ENCODE measurements around the gene AGMO. TPM values are rescaled to one million over a fixed set of nuclear protein-coding genes. Genes with fewer than 3 reads are reported as not detected.
A peak's percentile ranks its signal among the peaks of the same experiment; 100 is the strongest.
"Not testable (repeated sequence)": the region's sequence is repeated elsewhere in the genome, so short reads cannot be mapped to it uniquely, and the experiment has no call there.

Gene AGMO
- total and polyA plus RNA-seq, 3 donors from 2014 or later = 13.1 to 52.8 (median 46.6) TPM

DNA sequence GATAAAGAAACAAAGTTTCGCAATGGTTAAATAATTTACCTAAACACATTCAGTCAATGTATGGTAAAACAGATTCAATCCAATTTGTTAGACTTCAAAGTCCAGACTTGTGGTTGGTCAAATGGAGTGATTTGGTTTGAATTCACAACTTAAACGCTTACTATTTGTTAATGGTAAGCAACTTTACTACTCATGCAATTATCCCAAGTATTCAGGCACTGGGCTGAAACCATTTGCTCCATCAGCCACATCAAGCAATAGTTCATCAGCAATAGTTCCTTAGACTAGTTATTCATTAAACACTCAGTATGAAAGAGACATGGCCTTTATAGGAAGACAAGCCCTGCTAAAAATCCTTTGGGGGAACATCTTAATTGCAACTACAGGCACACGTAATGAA lies 253.0 kb downstream of the AGMO start:
- H3K36me3 ChIP-seq (ENCODE audit: low read depth, missing control alignments) = no peaks in the 10 kb centered on the region
- H3K4me1 ChIP-seq = peaks cover 3% of the 10 kb centered on the region
- WGBS, 2 donors = 90 to 98% methylated on average over 3 of the region's 3 CpGs
- no peak overlapping the region for H3K27ac ChIP-seq
- TF ChIP-seq POLR2A (IDR thresholded peaks at IDR 0.05) = no peak
- TF ChIP-seq, protein P1, sequence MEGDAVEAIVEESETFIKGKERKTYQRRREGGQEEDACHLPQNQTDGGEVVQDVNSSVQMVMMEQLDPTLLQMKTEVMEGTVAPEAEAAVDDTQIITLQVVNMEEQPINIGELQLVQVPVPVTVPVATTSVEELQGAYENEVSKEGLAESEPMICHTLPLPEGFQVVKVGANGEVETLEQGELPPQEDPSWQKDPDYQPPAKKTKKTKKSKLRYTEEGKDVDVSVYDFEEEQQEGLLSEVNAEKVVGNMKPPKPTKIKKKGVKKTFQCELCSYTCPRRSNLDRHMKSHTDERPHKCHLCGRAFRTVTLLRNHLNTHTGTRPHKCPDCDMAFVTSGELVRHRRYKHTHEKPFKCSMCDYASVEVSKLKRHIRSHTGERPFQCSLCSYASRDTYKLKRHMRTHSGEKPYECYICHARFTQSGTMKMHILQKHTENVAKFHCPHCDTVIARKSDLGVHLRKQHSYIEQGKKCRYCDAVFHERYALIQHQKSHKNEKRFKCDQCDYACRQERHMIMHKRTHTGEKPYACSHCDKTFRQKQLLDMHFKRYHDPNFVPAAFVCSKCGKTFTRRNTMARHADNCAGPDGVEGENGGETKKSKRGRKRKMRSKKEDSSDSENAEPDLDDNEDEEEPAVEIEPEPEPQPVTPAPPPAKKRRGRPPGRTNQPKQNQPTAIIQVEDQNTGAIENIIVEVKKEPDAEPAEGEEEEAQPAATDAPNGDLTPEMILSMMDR (IDR thresholded peaks at IDR 0.05) = no peak
- DNase-seq = no peak
- intact Hi-C loops (cut with DNase I; ENCODE audit: low total_unique reads) = no loop called here
- no peak overlapping the region for H3K4me3 ChIP-seq
- no peaks in the 10 kb centered on the region for H3K27me3 ChIP-seq
- H3K9me3 ChIP-seq = no peaks in the 10 kb centered on the region

- intact Hi-C loops (cut with DNase I; ENCODE audit: low total_unique reads) = no loop called here
- TF ChIP-seq, protein P1 (IDR thresholded peaks at IDR 0.05) = no peak
- TF ChIP-seq POLR2A (IDR thresholded peaks at IDR 0.05) = no peak
- no peaks in the 10 kb centered on the region for H3K36me3 ChIP-seq (ENCODE audit: low read depth, missing control alignments)
Measured at GRCh38 chr7:15306296-15306695, 255.5 kb downstream of the AGMO start.

DNA sequence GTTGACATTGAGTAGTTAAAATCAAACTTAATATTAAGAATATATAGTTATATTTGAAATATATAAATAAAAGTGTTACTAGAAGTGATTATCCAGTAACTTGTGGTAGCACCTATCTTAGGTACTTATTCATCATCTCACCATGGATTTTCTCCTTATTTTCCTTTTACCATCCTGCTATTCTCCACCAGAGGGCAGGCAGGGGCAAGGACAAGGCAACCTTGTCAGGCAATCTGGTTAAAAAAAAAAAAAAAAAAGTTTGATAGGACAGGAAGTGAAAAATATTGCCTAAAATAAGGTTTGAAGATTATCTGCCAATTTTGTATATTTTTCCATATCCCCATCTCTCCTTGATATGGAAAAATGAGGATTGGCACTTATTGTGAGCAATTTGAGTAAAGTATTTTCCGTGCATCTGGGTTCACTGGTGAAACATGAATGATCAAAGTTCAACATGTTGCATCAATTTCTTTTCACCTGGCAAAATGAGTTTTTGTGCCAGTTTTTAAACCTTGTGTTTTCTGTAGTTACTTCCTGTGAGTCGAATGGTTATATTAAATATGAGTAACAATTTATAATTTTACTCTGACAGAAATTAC lies 256.7 kb downstream of the AGMO start:
- no peak for TF ChIP-seq POLR2A (IDR thresholded peaks at IDR 0.05)
- TF ChIP-seq, protein P1 (IDR thresholded peaks at IDR 0.05) = peak; percentile 59 to 69 (median 68)
- intact Hi-C loops (cut with DNase I; ENCODE audit: low total_unique reads) = no loop called here

More at GRCh38 chr7:15306296-15306695, 255.5 kb downstream of the AGMO start:
- Histone ChIP-seq H3K27ac (no peak overlapping the region), H3K27me3 (no peaks in the 10 kb centered on the region), H3K9me3 (no peaks in the 10 kb centered on the region), H3K4me3 (no peak overlapping the region), H3K4me1 (no peaks in the 10 kb centered on the region)
- DNase-seq = no peak

DNA sequence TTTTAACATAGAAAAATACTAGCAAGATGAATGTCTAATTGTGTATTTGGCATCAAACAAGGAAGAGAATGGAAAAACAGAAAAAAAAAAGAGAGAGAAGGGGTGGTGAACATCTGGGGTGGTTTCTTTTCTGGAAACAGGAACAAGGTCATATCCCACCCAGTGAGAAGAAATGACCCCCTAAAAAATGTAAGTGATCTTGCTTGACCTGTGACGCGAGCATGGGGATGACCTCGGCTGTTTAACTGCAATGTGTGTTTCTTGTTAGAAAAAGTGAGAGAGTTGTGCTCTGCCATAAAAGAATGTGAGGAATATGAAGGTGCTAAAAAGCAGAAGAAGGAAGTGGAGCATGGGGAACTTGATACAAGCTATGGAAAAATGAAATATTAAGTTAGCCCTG lies 258.5 kb downstream of the AGMO start:
- H3K9me3 ChIP-seq = no peaks in the 10 kb centered on the region
- no peaks in the 10 kb centered on the region for H3K36me3 ChIP-seq (ENCODE audit: low read depth, missing control alignments)
- WGBS, 2 donors = 62 to 66% methylated on average over 3 of the region's 3 CpGs
- H3K4me1 ChIP-seq = no peaks in the 10 kb centered on the region
- no peak for DNase-seq
- intact Hi-C loops (cut with DNase I; ENCODE audit: low total_unique reads) = no loop called here
- TF ChIP-seq POLR2A (IDR thresholded peaks at IDR 0.05) = no peak
- TF ChIP-seq, protein P1 (IDR thresholded peaks at IDR 0.05) = no peak
- no peaks in the 10 kb centered on the region for H3K27me3 ChIP-seq
- no peak overlapping the region for H3K27ac ChIP-seq
- no peak overlapping the region for H3K4me3 ChIP-seq

More for the DNA sequence above, 256.7 kb downstream of the AGMO start:
- Histone ChIP-seq H3K4me3 (no peak overlapping the region), H3K27ac (no peak overlapping the region), H3K36me3 (ENCODE audit: low read depth, missing control alignments) (no peaks in the 10 kb centered on the region), H3K4me1 (no peaks in the 10 kb centered on the region), H3K9me3 (no peaks in the 10 kb centered on the region), H3K27me3 (no peaks in the 10 kb centered on the region)
- peak; percentile 68 for DNase-seq
- WGBS, 2 donors = 86 to 88% methylated on average over 2 of the region's 2 CpGs

- intact Hi-C loops (cut with DNase I; ENCODE audit: low total_unique reads); DNase-seq; H3K4me1 ChIP-seq; H3K4me3 ChIP-seq; H3K36me3 ChIP-seq (ENCODE audit: low read depth, missing control alignments); H3K9me3 ChIP-seq; H3K27me3 ChIP-seq; H3K27ac ChIP-seq: not testable (repeated sequence)
- WGBS, 2 donors = 87 to 91% methylated on average over 6 of the region's 6 CpGs
Measured at GRCh38 chr7:15300986-15301385, 260.8 kb downstream of the AGMO start.

All from testis (tissue), 3 donors.